Hindlimb muscle (tissue), 1 donor: ENCODE measurements around the gene RMND1. TPM values are rescaled to one million over a fixed set of nuclear protein-coding genes. Genes with fewer than 3 reads are reported as not detected.
"Not testable (repeated sequence)": the region's sequence is repeated elsewhere in the genome, so short reads cannot be mapped to it uniquely, and the experiment has no call there.

Experiments used
- DNase-seq: peaks from one replicate; pipeline ENCODE4 v3.0.0-alpha.2; 2013
- polyA plus RNA-seq: library from polyadenylated mRNA; unstranded; fragments of 120-200 nt; gene quantifications from one replicate; pipeline ENCODE4 v1.2.1, GENCODE V29; 2013; ENCODE audit not compliant: insufficient read length

Gene RMND1
- polyA plus RNA-seq, 1 donor: 24.3 TPM

DNA sequence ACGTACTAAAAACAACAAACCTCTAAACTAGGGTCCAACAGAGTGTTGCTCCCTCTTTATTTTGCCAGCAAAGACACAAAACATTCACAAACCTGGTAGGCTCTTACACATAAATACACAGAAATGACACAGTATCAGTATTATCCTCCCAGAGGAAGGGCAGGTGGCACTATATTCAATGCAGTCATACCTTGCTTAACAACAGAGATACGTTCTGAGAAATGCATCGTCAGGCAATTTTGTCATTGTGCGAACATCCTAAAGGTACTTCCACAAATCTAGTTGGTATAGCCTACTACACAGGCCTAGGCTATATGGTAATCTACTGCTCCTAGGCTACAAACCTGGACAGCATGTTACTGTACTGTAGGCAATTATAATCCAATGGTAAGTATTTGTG, 70.2 kb downstream of the RMND1 start:
- no peak for DNase-seq

DNA sequence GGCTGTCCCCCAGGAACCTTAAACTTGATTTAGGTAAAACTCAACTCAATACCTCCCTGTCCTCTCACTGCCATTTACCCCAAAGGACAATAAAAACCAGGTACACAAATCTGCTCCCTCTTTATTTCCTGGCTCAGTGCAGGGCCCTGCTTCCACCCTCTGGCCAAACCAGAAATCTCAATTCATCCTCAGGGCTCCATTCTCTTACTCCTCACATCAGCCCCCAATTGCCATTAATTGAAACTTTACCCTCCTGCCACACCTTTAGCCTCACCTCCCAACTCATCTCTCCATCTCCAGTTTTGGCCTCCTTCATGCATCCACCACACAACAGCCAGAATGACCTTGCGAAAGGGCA, 71.1 kb downstream of the RMND1 start:
- DNase-seq: no peak

DNA sequence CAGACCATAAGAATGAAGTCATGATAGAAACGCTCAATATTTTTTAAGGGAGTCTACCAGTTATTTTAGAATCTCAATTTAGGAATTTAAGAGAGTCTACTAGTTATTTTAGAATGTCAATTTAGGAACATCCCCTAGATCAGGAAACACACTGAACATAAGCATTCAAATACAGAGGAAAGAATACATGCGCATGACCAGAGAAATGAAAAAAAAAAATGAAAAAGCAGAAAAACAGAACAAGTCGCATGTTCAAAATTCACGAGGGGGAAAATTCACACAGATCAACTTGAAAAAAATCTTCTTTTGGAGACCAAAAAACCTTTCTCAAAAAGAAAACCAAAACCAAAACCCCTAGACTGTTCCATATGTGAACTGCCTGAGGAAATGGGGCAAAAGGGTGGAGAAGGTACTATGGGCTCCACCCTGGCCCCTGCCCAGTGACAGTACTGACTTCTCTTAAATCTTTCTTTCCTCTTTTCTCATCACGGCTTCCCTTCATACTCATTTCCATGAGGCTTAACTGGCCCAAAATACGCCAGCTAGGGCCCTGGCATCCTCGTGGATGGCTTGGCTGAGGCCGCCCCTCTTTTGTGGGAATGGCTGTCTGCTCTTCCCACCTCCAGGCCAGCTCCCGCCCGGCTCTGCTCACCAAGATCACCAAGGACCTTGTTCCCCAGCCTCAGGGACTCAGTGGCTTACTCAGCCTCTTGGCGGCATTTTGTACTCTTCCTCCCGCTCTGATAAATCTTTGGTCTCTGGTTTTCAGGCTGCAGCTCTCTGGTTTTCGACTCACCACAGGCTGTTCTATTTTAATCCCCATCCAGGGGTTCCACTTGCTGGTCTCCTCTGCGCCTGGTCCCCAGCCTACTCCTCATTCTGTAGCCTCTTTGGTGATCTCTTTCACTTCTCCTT, 71.7 kb downstream of the RMND1 start:
- DNase-seq: no peak

DNA sequence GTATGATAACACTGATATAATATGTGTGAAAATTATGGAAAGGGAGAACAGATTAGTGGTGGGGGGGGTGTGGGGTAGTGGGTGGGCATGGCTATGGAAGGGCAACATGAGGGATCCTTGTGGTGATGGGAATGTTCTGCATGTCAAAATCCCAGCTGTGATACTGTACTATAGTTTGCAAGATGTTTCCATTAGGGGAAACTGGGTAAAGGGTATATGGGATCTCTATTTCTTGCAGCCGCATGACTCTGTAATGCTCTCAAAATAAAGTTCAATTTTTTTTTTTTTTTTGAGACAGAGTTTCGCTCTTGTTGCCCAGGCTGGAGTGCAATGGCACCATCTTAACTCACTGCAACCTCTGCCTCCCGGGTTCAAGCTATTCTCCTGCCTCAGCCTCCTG, 74.8 kb downstream of the RMND1 start:
- no peak for DNase-seq

DNA sequence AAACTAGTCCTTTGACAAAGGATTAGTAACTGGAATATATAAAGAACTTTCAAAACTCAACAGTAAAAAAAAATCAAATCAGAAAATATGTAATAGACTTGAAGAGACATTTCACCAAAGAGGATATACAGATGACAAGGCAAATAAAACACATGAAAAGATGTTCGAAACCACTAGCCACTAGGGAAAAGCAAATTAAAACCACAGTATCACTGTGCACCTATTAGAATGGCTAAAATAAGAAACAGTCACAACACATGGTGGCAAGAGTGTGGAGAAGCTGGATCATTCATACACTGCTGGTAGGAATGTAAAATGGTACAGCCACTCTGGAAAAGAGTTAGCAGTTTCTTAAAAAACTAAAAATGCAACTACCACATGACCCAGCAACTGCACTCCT, 75.5 kb downstream of the RMND1 start:
- DNase-seq: no peak

DNA sequence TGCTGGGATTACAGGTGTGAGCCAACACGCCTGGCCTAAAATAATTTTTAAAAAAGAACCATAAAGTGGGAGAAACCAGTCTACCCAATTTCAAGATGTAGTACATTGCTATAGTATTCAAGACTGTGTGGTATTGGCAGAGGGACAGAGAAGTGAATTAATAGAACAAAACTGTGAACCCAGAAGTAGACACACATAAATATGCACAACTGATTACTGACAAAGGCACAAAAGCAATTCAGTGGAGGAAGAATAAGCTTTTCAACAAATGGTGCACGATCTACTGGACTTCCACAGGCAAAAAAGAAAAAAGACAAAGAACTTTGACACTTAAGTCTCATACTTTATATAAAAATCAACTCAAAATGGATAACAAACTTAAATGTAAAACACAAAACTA, 76.1 kb downstream of the RMND1 start:
- no peak for DNase-seq

DNA sequence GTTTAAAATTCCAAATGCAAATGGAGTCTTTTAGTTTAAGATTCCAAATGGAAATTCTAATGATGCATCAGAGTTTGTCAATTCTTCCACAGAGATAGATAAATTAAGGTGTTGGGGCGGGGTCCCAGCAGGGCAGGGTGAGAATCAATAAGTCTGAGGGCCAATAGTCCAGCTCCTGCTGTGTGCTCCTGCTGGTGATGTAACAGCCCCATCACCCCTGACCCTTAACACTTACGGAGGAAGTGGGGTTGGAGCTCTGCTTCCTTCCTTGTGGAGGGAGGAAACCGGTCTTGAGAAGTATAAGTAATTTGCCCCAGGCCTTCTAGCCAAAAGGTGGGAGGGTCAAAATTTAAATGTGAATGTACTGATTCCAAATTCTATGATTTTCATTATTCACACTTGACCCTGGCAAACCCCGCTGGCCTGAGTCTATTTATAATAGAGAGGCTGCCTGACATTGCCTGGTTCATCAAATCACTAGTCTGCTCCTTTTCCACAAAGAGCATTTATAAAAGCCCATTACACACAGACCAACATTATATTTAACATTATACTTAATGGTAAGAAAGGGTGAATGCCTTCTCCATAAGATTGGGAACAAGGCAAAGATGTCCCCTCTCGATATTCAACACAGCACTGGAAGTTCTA, 77.8 kb downstream of the RMND1 start:
- no peak for DNase-seq

DNA sequence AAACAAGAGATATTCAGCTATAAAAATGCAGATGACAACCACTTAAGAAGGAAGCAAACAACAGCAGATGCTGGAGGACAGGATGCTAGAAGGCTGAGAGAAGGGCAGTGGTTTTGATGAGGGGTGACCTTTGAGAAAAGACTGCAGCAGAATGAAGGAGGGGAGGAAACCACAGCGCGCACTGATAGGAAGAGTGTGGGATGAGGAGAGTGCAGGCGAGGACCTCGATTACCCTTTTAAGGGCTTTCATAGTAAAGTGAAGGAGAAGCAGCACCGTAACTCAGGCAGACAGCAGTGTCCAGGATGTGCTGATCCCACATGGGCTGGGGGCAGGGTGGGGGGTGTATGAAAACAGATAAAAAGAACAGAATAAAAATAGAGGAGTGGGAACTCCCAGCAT, 79.8 kb downstream of the RMND1 start:
- no peak for DNase-seq

DNA sequence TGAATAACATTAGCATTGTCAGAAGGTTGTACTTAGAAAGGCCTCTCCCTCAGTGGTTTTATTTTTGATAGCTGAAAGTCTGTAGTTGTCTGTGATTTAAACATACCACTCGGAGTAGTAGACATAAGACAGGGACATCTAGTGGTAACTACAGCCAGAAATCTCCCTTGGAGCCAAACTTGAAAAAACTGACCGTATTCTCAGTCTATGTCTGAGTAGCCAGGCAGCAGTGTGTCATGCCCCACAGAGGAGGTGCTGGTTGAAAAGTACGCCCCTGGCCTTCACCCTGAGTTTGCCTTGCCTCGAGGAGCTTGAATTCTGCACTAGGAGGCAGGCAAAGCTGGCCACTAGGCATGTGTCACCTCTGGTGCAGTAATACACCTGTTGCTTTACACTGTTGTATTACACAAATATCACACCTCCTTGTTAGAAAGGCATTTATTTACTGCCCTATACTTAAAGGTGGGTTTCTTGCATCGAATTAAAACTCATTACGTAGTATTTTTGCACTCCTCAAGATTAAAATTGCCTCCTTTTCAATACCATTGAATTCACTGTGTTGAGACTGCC, 81.3 kb downstream of the RMND1 start:
- no peak for DNase-seq

DNA sequence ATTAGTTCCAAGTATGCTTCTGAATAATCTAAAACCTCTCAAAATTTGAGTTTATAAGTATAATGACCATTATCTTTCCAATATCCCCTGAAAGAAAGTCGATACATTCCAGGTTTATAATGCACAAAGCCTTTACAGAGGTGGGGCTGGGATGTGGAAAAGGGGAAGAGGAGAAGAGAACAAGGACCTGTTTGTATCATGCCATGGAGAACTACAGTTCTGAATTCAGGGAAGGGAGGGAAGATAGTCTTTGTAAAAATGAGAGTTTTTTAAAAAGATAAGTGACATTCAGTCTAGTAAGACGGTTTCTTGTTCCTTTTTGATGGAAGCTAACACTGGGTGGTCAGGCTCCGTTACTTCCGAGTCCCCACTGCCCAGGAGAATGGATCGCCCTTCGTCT, 86.7 kb downstream of the RMND1 start:
- no peak for DNase-seq

DNA sequence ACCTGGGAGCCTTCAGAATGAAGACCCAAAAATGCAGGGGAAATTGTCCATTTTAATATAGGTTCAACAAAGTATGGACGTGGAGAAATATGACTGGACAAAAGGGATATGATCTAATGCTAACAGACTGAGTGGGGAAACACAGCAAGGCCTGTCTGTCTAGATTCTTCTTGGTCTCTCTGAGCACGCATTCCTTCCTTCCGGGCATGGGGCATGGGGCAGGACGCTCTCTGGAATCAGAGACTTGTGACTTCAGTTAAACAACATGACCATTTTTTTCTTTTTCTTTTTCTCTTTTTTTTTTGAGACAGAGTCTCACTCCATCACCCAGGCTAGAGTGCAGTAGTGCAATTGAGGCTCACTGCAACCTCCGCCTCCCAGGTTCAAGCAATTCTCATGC, 92.4 kb downstream of the RMND1 start:
- no peak for DNase-seq

DNA sequence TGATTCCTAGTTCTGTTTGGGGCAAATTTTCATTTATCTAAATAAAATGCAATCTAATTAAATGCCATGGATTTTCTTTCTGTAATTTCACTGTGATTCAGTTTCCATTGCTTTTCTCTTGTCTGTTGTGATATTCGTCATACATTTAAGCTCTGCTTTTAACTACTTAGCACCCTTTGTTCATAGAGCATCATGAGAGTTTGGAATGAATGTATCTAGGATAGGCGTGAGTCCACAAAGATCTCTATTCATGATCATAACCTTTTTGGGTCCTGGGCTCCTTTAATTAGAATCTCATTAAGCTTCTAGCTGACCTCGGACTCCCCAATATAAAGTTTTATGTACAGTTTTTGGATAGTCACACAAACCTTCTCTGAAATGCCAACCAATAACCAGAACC, 93.5 kb downstream of the RMND1 start:
- DNase-seq: no peak

DNA sequence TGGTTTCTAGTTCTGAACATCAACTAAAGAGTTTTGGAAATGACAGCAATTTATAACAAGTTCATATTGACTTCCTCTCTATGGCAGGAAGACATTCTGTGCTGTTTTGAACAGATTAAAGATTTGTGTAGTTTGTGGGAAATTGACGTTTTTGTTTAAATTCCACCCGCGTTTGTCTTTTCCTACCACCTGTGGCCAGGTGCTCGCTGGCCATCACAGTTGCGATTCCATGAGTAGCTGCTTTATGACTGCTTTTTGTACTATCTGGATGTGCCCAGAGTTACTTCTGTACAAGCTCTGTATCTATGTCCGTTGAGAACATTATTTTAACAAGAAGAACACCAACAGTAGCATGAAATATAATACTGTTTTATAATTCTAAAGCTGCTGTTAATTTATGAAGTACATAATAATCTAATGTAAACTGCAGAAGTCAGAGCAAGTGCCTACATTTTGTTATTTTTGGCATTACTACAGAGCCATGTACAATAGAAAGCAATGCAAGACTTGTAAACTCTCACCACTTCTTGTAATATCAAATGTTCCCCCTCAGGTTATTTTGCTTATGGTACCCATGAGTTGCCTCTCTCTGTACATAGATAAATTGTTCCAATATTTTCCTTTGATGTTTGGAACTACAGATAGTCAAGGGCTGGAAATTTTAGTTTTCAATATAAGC, 94.0 kb downstream of the RMND1 start:
- no peak for DNase-seq

DNA sequence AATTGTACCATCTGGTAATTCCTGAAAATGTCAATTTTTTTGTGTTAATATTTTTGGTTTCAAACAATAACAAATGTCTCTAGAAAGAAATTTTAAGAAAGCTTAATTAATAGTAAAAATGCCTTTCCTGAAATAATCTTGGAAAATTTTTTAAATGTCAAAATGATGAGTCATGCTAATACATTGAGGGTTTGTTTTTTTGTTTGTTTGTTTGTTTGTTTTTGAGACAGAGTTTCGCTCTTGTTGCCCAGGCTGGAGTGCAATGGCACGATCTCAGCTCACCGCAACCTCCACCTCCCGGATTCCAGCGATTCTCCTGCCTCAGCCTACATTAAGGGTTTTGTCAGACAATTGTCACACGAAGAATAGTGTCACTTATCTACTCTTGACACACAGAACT, 94.9 kb downstream of the RMND1 start:
- not testable (repeated sequence) for DNase-seq

Other genes starting within 250 kb of the RMND1 start
- gene AKAP12, start 212.2 kb downstream of the RMND1 start, polyA plus RNA-seq: 90.6 TPM
- gene ZBTB2, start 60.6 kb downstream of the RMND1 start, polyA plus RNA-seq: 10.8 TPM
- 1.8 TPM for gene CCDC170, start 41.9 kb upstream of the RMND1 start, polyA plus RNA-seq